ENCODE measurements around the gene ITGA3.

Gene ITGA3

DNA sequence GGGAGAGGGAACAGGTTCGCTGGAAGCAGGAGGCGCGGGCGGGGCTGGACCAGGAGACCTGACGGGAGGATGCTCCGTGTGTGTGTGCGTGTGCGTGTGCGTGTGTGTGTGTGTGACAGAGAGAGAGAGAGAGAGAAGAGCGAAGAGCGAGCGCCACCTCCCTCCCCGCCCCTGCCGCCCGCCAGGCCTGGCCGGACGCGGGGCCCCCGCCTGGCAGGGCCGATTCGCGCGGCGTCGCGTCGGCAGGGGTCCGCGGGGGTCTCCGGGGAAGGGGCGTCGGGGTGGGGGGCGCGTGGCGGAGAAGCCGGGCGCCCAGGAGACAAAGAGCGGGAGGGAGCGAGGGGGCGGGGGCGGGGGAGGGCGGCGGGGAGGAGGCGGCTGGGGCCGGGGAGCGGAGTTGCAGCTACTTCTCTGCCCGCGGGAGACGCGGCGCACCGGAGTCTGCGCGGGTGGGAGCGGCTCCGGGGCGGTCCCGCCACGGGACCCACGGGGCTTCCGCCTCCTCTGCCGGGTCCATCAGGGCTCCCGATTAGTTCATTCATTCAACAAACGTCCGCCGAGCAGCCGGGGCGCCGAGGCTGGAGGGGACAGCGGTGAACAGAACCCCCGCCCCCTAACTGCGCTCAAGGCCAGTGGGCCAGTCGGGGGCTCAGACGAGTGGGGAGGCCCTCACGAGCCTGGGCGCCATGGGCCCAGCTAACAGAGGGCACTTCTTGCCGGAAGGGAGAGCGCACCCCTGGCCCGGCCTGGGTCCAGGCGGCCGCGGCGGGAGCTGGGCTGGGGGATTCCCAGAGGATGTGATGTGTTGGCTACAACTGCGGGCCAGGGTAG lies 74.0 kb downstream of the ITGA3 start, which contains the start of gene SAMD14:
Gene SAMD14, minus strand, starts transcription at position 433 of the 831 bp plus-strand sequence. CDS start 5,201 bp downstream, outside the sequence.
- peak; percentile 87 for DNase-seq (ENCODE audit: low spot score)

DNA sequence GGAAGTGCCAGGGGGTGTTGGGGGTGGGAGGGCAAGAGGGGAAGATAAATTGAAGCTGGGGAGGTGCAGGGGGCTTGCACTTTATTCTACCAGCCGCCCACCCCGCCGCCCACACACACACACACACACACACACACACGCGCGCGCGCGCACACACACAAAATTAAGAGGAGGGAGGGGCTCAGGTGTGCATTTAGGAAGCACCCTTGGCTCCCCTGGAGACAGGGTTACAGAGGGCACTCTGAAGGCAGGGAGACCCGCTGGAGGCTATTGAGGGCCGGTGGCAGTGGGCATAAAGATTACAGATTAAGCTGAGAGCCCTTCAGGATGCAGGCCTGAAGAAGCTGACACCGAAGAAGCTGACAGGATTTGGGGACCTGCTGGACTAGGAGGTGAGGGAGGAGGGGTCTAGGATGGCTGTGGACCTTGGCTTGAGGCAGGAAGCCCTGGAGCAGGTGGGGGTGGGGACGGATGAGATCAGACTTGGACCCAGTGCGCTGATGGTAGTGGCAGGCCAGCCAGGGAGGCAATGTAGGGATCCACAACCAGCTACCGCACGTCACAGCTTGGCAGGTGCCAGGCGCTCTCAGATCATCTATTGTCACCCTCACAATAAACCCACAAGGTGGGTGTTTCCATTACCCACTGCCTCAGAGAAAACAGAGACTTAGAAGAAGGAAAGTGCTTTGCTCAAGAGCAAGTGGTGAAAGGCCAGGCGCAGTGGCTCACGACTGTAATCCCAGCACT lies 74.8 kb downstream of the ITGA3 start:
- no peak for DNase-seq (ENCODE audit: low spot score)

GRCh38 chr17:50132104-50132794 lies 76.3 kb downstream of the ITGA3 start:
- no peak for DNase-seq (ENCODE audit: low spot score)

- DNase-seq (ENCODE audit: low spot score), result peak; percentile 86
Observed at GRCh38 chr17:50133028-50133768, 77.3 kb downstream of the ITGA3 start.

DNA sequence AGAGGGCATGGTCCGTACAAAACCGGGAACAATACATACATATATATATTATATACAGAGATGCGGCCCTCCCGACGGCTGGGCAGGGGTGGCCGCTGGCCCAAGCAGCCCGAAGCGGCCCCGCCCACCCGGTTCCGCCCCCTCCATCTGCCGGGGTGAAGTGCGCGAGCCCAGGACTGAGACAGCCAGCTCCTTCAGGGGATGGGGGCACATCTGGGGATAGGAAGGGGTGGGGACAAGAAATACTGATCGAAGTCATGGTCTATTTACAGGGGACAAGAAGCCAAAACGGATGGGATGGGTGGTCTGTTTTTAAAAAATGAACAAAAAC lies 77.8 kb downstream of the ITGA3 start:
- DNase-seq (ENCODE audit: low spot score), result no peak

DNA sequence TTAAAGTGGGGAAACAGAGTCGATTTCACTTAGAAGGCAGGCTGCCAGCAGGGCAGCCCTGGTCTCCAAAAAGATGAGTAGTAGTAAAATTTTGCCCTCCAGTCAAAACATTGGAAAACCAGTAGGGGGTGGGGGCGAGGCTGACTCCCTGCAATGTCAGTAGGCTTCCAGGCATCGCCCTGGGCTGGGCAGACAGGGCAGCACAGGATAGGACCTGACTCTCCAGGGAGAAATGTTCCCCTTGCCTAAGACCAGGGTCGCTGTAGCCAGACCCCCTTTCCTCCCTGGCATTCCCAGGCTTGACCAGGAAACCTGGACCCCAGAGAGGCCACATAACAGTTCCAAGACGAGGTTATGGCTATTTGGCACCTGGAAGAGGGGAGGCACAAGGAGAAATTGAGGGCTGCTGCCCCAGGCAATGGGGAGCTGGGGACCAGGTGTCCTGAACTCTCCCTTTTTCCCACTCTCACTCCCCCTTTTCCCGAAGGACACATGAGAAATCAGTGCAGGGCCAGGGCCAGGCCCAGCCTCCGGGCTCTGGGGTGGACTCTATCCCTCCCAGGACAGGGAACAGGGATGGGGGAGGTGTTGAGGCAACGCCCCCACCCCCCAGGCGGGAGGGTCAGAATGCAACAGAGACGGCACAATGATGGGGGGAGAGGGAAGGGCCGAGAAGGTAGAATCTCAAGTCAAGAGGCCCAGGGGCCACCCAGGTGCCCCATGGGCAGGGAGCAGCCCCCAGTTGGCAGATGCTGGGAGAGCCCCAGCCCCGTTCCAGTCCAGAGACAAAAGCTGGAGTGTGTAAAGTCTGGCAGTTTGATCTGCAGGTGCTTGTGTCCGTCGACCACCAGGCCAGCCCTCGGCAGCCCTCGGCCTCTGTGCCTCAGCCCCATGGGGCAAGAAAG lies 78.5 kb downstream of the ITGA3 start:
- DNase-seq (ENCODE audit: low spot score), result no peak

- no peak for DNase-seq (ENCODE audit: low spot score)
Observed at GRCh38 chr17:50135316-50136095, 79.6 kb downstream of the ITGA3 start.

- no peak for DNase-seq (ENCODE audit: low spot score)
Observed at GRCh38 chr17:50136096-50136687, 80.3 kb downstream of the ITGA3 start.

- no peak for DNase-seq (ENCODE audit: low spot score)
Observed at GRCh38 chr17:50137042-50137441, 81.1 kb downstream of the ITGA3 start.

DNA sequence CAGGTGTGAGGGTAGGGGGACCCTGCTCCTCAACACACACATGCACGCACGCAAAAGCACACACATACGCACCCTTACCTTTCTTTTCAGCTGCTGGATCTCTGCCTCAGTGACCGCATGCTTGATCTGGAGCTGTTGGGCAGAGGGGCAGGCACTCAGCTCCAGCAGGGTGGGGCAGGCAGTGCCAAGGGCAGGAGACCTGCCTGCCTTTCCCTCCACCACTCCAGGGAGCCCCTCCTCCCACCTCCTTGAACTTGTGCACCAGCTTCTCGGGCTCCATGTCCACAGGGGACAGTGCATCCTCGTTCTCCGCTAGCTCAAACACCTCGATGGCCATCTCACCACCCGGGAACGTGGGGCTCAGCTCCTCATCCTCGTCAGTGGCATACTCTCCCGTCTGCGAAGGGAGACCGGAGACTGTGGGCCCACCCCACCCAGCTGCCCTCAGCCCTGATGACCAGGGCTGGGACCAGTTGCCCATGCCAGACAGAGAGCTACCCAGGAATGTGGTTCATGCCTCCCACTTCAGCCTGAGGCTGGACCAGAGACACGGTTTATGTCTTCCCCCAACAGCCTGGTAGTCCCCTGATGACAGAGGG lies 83.4 kb downstream of the ITGA3 start:
- DNase-seq (ENCODE audit: low spot score), result no peak

All from AG08396 (cell line).